Gastroesophageal sphincter (tissue), 3 donors: ENCODE measurements around the gene ZFHX3.

ENCODE experiments used
- POLR2A ChIP-seq, 2 donors: fragments of 450-650 bp; IDR thresholded peaks; one replicate each; pipeline ENCODE4 v1.6.1; 2017; ENCODE audit warnings: antibody characterized with exemption in 2 of 2, mild to moderate bottlenecking in 2 of 2, moderate library complexity in 1 of 2
- TF ChIP-seq, protein P1 (sequence below), 4 experiments: fragments of 200-600 bp in 2 of 4; fragments of 450-650 bp in 2 of 4; sonication (generic) in 1 of 4; IDR thresholded peaks; one replicate each; pipeline ENCODE4 v1.5.1; 2017 to 2019; ENCODE audit warnings: antibody characterized with exemption in 4 of 4, mild to moderate bottlenecking in 2 of 4, moderate library complexity in 2 of 4

- no peak for TF ChIP-seq POLR2A (IDR thresholded peaks at IDR 0.05)
- TF ChIP-seq, protein P1, sequence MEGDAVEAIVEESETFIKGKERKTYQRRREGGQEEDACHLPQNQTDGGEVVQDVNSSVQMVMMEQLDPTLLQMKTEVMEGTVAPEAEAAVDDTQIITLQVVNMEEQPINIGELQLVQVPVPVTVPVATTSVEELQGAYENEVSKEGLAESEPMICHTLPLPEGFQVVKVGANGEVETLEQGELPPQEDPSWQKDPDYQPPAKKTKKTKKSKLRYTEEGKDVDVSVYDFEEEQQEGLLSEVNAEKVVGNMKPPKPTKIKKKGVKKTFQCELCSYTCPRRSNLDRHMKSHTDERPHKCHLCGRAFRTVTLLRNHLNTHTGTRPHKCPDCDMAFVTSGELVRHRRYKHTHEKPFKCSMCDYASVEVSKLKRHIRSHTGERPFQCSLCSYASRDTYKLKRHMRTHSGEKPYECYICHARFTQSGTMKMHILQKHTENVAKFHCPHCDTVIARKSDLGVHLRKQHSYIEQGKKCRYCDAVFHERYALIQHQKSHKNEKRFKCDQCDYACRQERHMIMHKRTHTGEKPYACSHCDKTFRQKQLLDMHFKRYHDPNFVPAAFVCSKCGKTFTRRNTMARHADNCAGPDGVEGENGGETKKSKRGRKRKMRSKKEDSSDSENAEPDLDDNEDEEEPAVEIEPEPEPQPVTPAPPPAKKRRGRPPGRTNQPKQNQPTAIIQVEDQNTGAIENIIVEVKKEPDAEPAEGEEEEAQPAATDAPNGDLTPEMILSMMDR (IDR thresholded peaks at IDR 0.05): no peak
Observed at GRCh38 chr16:72924537-72924926, 123.4 kb downstream of the ZFHX3 start.
